ENCODE results near the gene ZFAND2A.

Gene ZFAND2A

GRCh38 chr7:1104516-1105179 lies 55.3 kb downstream of the ZFAND2A start:
- DNase-seq: no peak

GRCh38 chr7:1103789-1104515 lies 56.0 kb downstream of the ZFAND2A start:
- DNase-seq: no peak

- DNase-seq: peak; percentile 83
These were observed 56.8 kb downstream of the ZFAND2A start for GRCh38 chr7:1103009-1103788.
